Smooth muscle cell of the brain vasculature (primary cell): Measurements from ENCODE around the gene CENPP.
"Not testable (repeated sequence)": the region's sequence is repeated elsewhere in the genome, so short reads cannot be mapped to it uniquely, and the experiment has no call there.

Experiments
- DNase-seq: peaks from one replicate; pipeline ENCODE4 v3.0.0-alpha.2; 2012; ENCODE audit warnings: low read depth, low spot score

The CENPP gene

GRCh38 chr9:92534674-92535073 lies 208.9 kb downstream of the CENPP start:
- DNase-seq = no peak

GRCh38 chr9:92535940-92536850 lies 210.4 kb downstream of the CENPP start, which contains the start of gene ECM2:
TSS of gene ECM2 (minus strand) at chr9:92535990. CDS start at chr9:92522866, 13,124 bp downstream.
- no peak for DNase-seq

- DNase-seq = no peak
These were observed 212.8 kb downstream of the CENPP start for GRCh38 chr9:92538541-92538940.

GRCh38 chr9:92543972-92544371 lies 218.2 kb downstream of the CENPP start:
- DNase-seq = no peak

GRCh38 chr9:92545002-92545510 lies 219.3 kb downstream of the CENPP start:
- no peak for DNase-seq

GRCh38 chr9:92547356-92547755 lies 221.6 kb downstream of the CENPP start:
- DNase-seq = no peak

- no peak for DNase-seq
These were observed 225.0 kb downstream of the CENPP start for GRCh38 chr9:92550765-92551164.

GRCh38 chr9:92558612-92559374 lies 233.0 kb downstream of the CENPP start:
- DNase-seq = no peak

- no peak for DNase-seq
These were observed 235.9 kb downstream of the CENPP start for GRCh38 chr9:92561374-92562330.

- no peak for DNase-seq
These were observed 236.8 kb downstream of the CENPP start for GRCh38 chr9:92562461-92562967.

GRCh38 chr9:92563116-92564100 lies 237.7 kb downstream of the CENPP start:
- DNase-seq = no peak

- DNase-seq = no peak
These were observed 238.8 kb downstream of the CENPP start for GRCh38 chr9:92564504-92564903.

GRCh38 chr9:92564982-92565381 lies 239.2 kb downstream of the CENPP start:
- no peak for DNase-seq

- DNase-seq = not testable (repeated sequence)
These were observed 246.1 kb downstream of the CENPP start for GRCh38 chr9:92571871-92572270.

- not testable (repeated sequence) for DNase-seq
These were observed 247.9 kb downstream of the CENPP start for GRCh38 chr9:92573612-92574011.

- no peak for DNase-seq
These were observed 250.4 kb downstream of the CENPP start for GRCh38 chr9:92576175-92576574.

GRCh38 chr9:92589923-92590322 lies 264.2 kb downstream of the CENPP start:
- no peak for DNase-seq

- no peak for DNase-seq
These were observed 264.6 kb downstream of the CENPP start for GRCh38 chr9:92590377-92590776.

GRCh38 chr9:92592537-92592936 lies 266.8 kb downstream of the CENPP start:
- DNase-seq = no peak
